ENCODE data around the gene DENND6B. TPM values are rescaled to one million over a fixed set of nuclear protein-coding genes. Genes with fewer than 3 reads are reported as not detected.
A peak's percentile ranks its signal among the peaks of the same experiment; 100 is the strongest.

DENND6B gene
- total and polyA plus RNA-seq, 2 of the 13 experiments (the other 11 are each of a cell fraction or from before 2014, with no cell fraction given), result 0.95 to 3.8 TPM

GRCh38 chr22:50310949-50311444 is 15.8 kb downstream of the DENND6B start (continued):
- TF ChIP-seq ZNF281 (CRISPR knock-in tag; IDR thresholded peaks at IDR 0.05; ENCODE audit: borderline replicate concordance) (peak; percentile 73), ARID3A (IDR thresholded peaks at IDR 0.05; ENCODE audit: low read depth, low read length) (no peak), ZNF484 (CRISPR knock-in tag; IDR thresholded peaks at IDR 0.05; ENCODE audit: borderline replicate concordance, low read depth) (no peak), TRAFD1 (CRISPR knock-in tag; IDR thresholded peaks at IDR 0.05; ENCODE audit: borderline replicate concordance) (no peak), RXRA (CRISPR knock-in tag; IDR thresholded peaks at IDR 0.05) (peak; percentile 48; the same call in 1 of the 2 replicates), ZNF747 (CRISPR knock-in tag; IDR thresholded peaks at IDR 0.05; ENCODE audit: borderline replicate concordance) (no peak), FUBP1 (CRISPR knock-in tag; IDR thresholded peaks at IDR 0.05; ENCODE audit: borderline replicate concordance) (no peak), ZBTB14 (CRISPR knock-in tag; IDR thresholded peaks at IDR 0.05) (no peak), ZNF367 (CRISPR knock-in tag; IDR thresholded peaks at IDR 0.05; ENCODE audit: borderline replicate concordance) (no peak), ZNF674 (CRISPR knock-in tag; IDR thresholded peaks at IDR 0.05; ENCODE audit: low read depth) (no peak), KDM6A (CRISPR knock-in tag; IDR thresholded peaks at IDR 0.05; ENCODE audit: low read depth) (0 out of 2 replicates have a peak, but pooled peaks have one; percentile 37), ZHX2 (IDR thresholded peaks at IDR 0.05; ENCODE audit: low read depth) (no peak), ZHX2 (CRISPR knock-in tag; IDR thresholded peaks at IDR 0.05; ENCODE audit: borderline replicate concordance) (no peak)

Data from HepG2 (cell line).